Activated T-helper 17 cell treated with anti-CD3 and anti-CD28 coated beads, Interleukin-2, amount 50 U/mL, for 72 hours (primary cell): ENCODE data around the gene RAET1L. TPM values are rescaled to one million over a fixed set of nuclear protein-coding genes. Genes with fewer than 3 reads are reported as not detected.
"Not testable (repeated sequence)": the region's sequence is repeated elsewhere in the genome, so short reads cannot be mapped to it uniquely, and the experiment has no call there.

Experiments used
- ATAC-seq: fragments of 150-1000 bp; cut with Tn5 transposase; replicated peaks from 2 replicates; pipeline ENCODE4 v1.10.0; 2021; ENCODE audit warnings: mild to moderate bottlenecking, moderate library complexity
- H3K27ac Mint-ChIP-seq: one replicate; pipeline ENCODE4 v1.8.0; 2022; ENCODE audit warnings: mixed read lengths
- H3K27me3 Mint-ChIP-seq: one replicate; pipeline ENCODE4 v1.8.0; 2022; ENCODE audit warnings: mixed read lengths
- H3K36me3 Mint-ChIP-seq: one replicate; pipeline ENCODE4 v1.8.0; 2022; ENCODE audit warnings: low read depth, mild to moderate bottlenecking, mixed read lengths
- H3K4me1 Mint-ChIP-seq: one replicate; pipeline ENCODE4 v1.8.0; 2022; ENCODE audit warnings: mixed read lengths
- H3K4me3 Mint-ChIP-seq: one replicate; pipeline ENCODE4 v1.8.0; 2022; ENCODE audit warnings: mild to moderate bottlenecking, mixed read lengths
- H3K9me3 Mint-ChIP-seq: one replicate; pipeline ENCODE4 v1.8.0; 2022; ENCODE audit warnings: mixed read lengths
- total RNA-seq, 2 donors: library from RNA; stranded (reverse); gene quantifications; one replicate each; pipeline ENCODE4 v1.2.3, GENCODE V29; 2022

Gene RAET1L
- total RNA-seq, 2 donors from 2014 or later: not detected

- H3K27me3 Mint-ChIP-seq: peaks cover 38% of the 10 kb centered on the region
- H3K4me1 Mint-ChIP-seq: peaks cover 7% of the 10 kb centered on the region
- H3K36me3 Mint-ChIP-seq: peaks cover 6% of the 10 kb centered on the region
- no peak overlapping the region for H3K4me3 Mint-ChIP-seq
- H3K9me3 Mint-ChIP-seq: no peaks in the 10 kb centered on the region
- H3K27ac Mint-ChIP-seq: no peak overlapping the region
- no peak for ATAC-seq
Measured at GRCh38 chr6:150032598-150032997, 7.3 kb upstream of the RAET1L start.

- Mint-ChIP-seq H3K9me3 (no peaks in the 10 kb centered on the region), H3K4me3 (no peak overlapping the region), H3K4me1 (peaks cover 2% of the 10 kb centered on the region), H3K36me3 (no peaks in the 10 kb centered on the region), H3K27ac (no peak overlapping the region), H3K27me3 (peaks cover 31% of the 10 kb centered on the region)
- ATAC-seq: no peak
Measured at GRCh38 chr6:150030611-150031010, 5.3 kb upstream of the RAET1L start.

- H3K27me3 Mint-ChIP-seq: peaks cover 32% of the 10 kb centered on the region
Measured at GRCh38 chr6:150029749-150030148, 4.4 kb upstream of the RAET1L start.

GRCh38 chr6:150029276-150029675 lies 3.9 kb upstream of the RAET1L start:
- no peak overlapping the region for H3K4me3 Mint-ChIP-seq
- H3K9me3 Mint-ChIP-seq: no peaks in the 10 kb centered on the region
- peaks cover 7% of the 10 kb centered on the region for H3K4me1 Mint-ChIP-seq
- no peak for ATAC-seq
- H3K27me3 Mint-ChIP-seq: peaks cover 33% of the 10 kb centered on the region
- no peaks in the 10 kb centered on the region for H3K36me3 Mint-ChIP-seq
- no peak overlapping the region for H3K27ac Mint-ChIP-seq

More at GRCh38 chr6:150029749-150030148, 4.4 kb upstream of the RAET1L start:
- no peak for ATAC-seq
- Mint-ChIP-seq H3K36me3 (no peaks in the 10 kb centered on the region), H3K9me3 (no peaks in the 10 kb centered on the region), H3K4me1 (peaks cover 7% of the 10 kb centered on the region), H3K27ac (no peak overlapping the region), H3K4me3 (no peak overlapping the region)

GRCh38 chr6:150028799-150029198 lies 3.5 kb upstream of the RAET1L start:
- H3K27me3 Mint-ChIP-seq: peaks cover 34% of the 10 kb centered on the region
- peaks cover 7% of the 10 kb centered on the region for H3K4me1 Mint-ChIP-seq

GRCh38 chr6:150027806-150028565 lies 2.7 kb upstream of the RAET1L start:
- Mint-ChIP-seq H3K4me1 (peaks cover 7% of the 10 kb centered on the region), H3K9me3 (no peaks in the 10 kb centered on the region), H3K27me3 (peaks cover 31% of the 10 kb centered on the region), H3K4me3 (no peak overlapping the region), H3K27ac (no peak overlapping the region), H3K36me3 (no peaks in the 10 kb centered on the region)
- no peak for ATAC-seq

More at GRCh38 chr6:150028799-150029198, 3.5 kb upstream of the RAET1L start:
- H3K4me3 Mint-ChIP-seq: no peak overlapping the region
- no peaks in the 10 kb centered on the region for H3K36me3 Mint-ChIP-seq
- H3K27ac Mint-ChIP-seq: no peak overlapping the region
- no peak for ATAC-seq
- no peaks in the 10 kb centered on the region for H3K9me3 Mint-ChIP-seq

- no peaks in the 10 kb centered on the region for H3K36me3 Mint-ChIP-seq
- peaks cover 7% of the 10 kb centered on the region for H3K4me1 Mint-ChIP-seq
- no peak for ATAC-seq
- no peaks in the 10 kb centered on the region for H3K9me3 Mint-ChIP-seq
- no peak overlapping the region for H3K4me3 Mint-ChIP-seq
- no peak overlapping the region for H3K27ac Mint-ChIP-seq
- peaks cover 27% of the 10 kb centered on the region for H3K27me3 Mint-ChIP-seq
Measured at GRCh38 chr6:150026976-150027805, 1.9 kb upstream of the RAET1L start.

- Mint-ChIP-seq H3K36me3 (no peaks in the 10 kb centered on the region), H3K4me1 (peaks cover 7% of the 10 kb centered on the region), H3K27me3 (peaks cover 35% of the 10 kb centered on the region), H3K9me3 (no peaks in the 10 kb centered on the region), H3K4me3 (no peak overlapping the region), H3K27ac (no peak overlapping the region)
- no peak for ATAC-seq
Measured at GRCh38 chr6:150024646-150025155, 631 bp downstream of the RAET1L start.

GRCh38 chr6:150024021-150024420 lies 1.3 kb downstream of the RAET1L start:
- not testable (repeated sequence) for H3K36me3 Mint-ChIP-seq, H3K9me3 Mint-ChIP-seq, H3K4me1 Mint-ChIP-seq, H3K4me3 Mint-ChIP-seq, ATAC-seq, H3K27ac Mint-ChIP-seq
- peaks cover 38% of the 10 kb centered on the region for H3K27me3 Mint-ChIP-seq

- H3K27ac Mint-ChIP-seq, H3K4me3 Mint-ChIP-seq, H3K9me3 Mint-ChIP-seq, ATAC-seq, H3K36me3 Mint-ChIP-seq, H3K4me1 Mint-ChIP-seq: not testable (repeated sequence)
- peaks cover 48% of the 10 kb centered on the region for H3K27me3 Mint-ChIP-seq
Measured at GRCh38 chr6:150021870-150022269, 3.5 kb downstream of the RAET1L start.

GRCh38 chr6:150018846-150019580 lies 6.3 kb downstream of the RAET1L start:
- H3K4me1 Mint-ChIP-seq: peaks cover 11% of the 10 kb centered on the region
- ATAC-seq: no peak

GRCh38 chr6:150017186-150017521 lies 8.2 kb downstream of the RAET1L start:
- ATAC-seq, H3K4me3 Mint-ChIP-seq, H3K36me3 Mint-ChIP-seq, H3K9me3 Mint-ChIP-seq, H3K27ac Mint-ChIP-seq: not testable (repeated sequence)
- H3K4me1 Mint-ChIP-seq: peaks cover 11% of the 10 kb centered on the region
- peaks cover 61% of the 10 kb centered on the region for H3K27me3 Mint-ChIP-seq

More at GRCh38 chr6:150018846-150019580, 6.3 kb downstream of the RAET1L start:
- H3K36me3 Mint-ChIP-seq: no peaks in the 10 kb centered on the region
- H3K4me3 Mint-ChIP-seq: no peak overlapping the region
- peaks cover 52% of the 10 kb centered on the region for H3K27me3 Mint-ChIP-seq
- no peak overlapping the region for H3K27ac Mint-ChIP-seq
- H3K9me3 Mint-ChIP-seq: no peaks in the 10 kb centered on the region

GRCh38 chr6:150016324-150017185 lies 8.8 kb downstream of the RAET1L start:
- peak; percentile 76 for ATAC-seq
- no peaks in the 10 kb centered on the region for H3K36me3 Mint-ChIP-seq
- H3K4me1 Mint-ChIP-seq: peaks cover 11% of the 10 kb centered on the region
- H3K27me3 Mint-ChIP-seq: peaks cover 61% of the 10 kb centered on the region
- no peak overlapping the region for H3K27ac Mint-ChIP-seq
- no peaks in the 10 kb centered on the region for H3K9me3 Mint-ChIP-seq
- no peak overlapping the region for H3K4me3 Mint-ChIP-seq
